Bone marrow (tissue), 2 donors: ENCODE results near the gene IFNAR2.
"Not testable (repeated sequence)": the region's sequence is repeated elsewhere in the genome, so short reads cannot be mapped to it uniquely, and the experiment has no call there.

Experiments used
- DNase-seq, 2 donors: peaks; one replicate each; lab custom pipeline; 2025; lab: John Stamatoyannopoulos, UW

IFNAR2 gene

GRCh38 chr21:33214056-33214455, 15.7 kb upstream of the IFNAR2 start:
- no peak for DNase-seq

- no peak for DNase-seq
Measured at GRCh38 chr21:33217138-33217520, 12.6 kb upstream of the IFNAR2 start.

- no peak for DNase-seq
Measured at GRCh38 chr21:33219300-33219699, 10.4 kb upstream of the IFNAR2 start.

GRCh38 chr21:33219954-33220353, 9.8 kb upstream of the IFNAR2 start:
- DNase-seq, result no peak

GRCh38 chr21:33225376-33225775, 4.4 kb upstream of the IFNAR2 start:
- DNase-seq, result not testable (repeated sequence)

- DNase-seq, result no peak
Measured at GRCh38 chr21:33228455-33228854, 1.3 kb upstream of the IFNAR2 start.

GRCh38 chr21:33229099-33229783, 497 bp upstream of the IFNAR2 start:
- no peak for DNase-seq

- DNase-seq, result peak in 1 of 2 donors; percentile 56
Measured at GRCh38 chr21:33230545-33231324, 997 bp downstream of the IFNAR2 start.

GRCh38 chr21:33231526-33231925, 1.8 kb downstream of the IFNAR2 start:
- no peak for DNase-seq

- no peak for DNase-seq
Measured at GRCh38 chr21:33232291-33233034, 2.7 kb downstream of the IFNAR2 start.

GRCh38 chr21:33234635-33235520, 5.1 kb downstream of the IFNAR2 start:
- no peak for DNase-seq

GRCh38 chr21:33236013-33236686, 6.4 kb downstream of the IFNAR2 start:
- no peak for DNase-seq

- DNase-seq, result no peak
Measured at GRCh38 chr21:33236766-33237165, 7.0 kb downstream of the IFNAR2 start.

- DNase-seq, result no peak
Measured at GRCh38 chr21:33237486-33237885, 7.7 kb downstream of the IFNAR2 start.

- no peak for DNase-seq
Measured at GRCh38 chr21:33238146-33238545, 8.4 kb downstream of the IFNAR2 start.

- DNase-seq, result peak in 1 of 2 donors; percentile 70
Measured at GRCh38 chr21:33238565-33239255, 9.0 kb downstream of the IFNAR2 start.

GRCh38 chr21:33239559-33240127, 9.9 kb downstream of the IFNAR2 start:
- not testable (repeated sequence) for DNase-seq

- DNase-seq, result no peak
Measured at GRCh38 chr21:33240404-33240803, 10.7 kb downstream of the IFNAR2 start.

- no peak for DNase-seq
Measured at GRCh38 chr21:33241846-33242245, 12.1 kb downstream of the IFNAR2 start.

GRCh38 chr21:33242846-33243245, 13.1 kb downstream of the IFNAR2 start:
- DNase-seq, result not testable (repeated sequence)
